Stimulated activated CD4-positive, alpha-beta T cell treated with anti-CD3 and anti-CD28 coated beads, Interleukin-4, amount 100 ng/mL, for 1 hour (primary cell): Measurements from ENCODE around the gene SPATA33.
"Not testable (repeated sequence)": the region's sequence is repeated elsewhere in the genome, so short reads cannot be mapped to it uniquely, and the experiment has no call there.

ENCODE experiments used
- DNase-seq: peaks from one replicate; pipeline ENCODE4 v3.0.0-alpha.2; 2020

The SPATA33 gene

DNA sequence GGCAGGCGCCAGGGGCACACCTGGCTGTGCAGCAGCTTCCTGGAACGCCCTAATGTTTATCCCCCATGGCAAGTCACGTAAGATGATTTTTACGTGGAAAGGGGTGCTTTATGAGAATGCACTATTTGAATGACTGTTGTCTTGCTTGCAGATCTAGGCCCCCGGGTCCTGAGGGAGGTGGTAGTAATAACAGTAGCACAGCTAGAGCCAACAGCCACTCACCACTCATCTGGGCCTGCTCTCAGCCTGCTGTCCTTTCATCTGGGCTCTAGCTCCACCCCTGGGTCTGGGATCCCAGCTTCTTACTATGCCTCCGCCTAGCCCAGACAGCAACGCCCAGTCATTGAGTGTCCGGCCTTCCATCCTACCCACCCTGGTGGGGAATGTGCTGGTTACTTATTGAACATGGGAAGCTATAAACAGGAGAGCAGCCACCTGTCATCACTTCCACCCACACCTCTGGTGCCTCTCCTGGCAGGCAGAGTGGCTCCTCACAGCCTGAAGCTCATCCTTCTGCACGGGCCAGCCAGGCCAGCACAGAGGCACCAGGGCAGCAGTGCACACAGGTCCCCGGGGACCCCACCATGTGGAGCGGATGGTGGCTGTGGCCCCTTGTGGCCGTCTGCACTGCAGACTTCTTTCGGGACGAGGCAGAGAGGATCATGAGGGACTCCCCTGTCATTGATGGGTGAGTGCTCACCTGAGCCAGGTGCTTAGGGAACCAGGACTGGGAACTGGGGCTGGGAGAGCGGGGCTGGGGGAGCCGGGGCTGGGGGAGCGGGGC, 27.6 kb upstream of the SPATA33 start:
- DNase-seq = no peak

DNA sequence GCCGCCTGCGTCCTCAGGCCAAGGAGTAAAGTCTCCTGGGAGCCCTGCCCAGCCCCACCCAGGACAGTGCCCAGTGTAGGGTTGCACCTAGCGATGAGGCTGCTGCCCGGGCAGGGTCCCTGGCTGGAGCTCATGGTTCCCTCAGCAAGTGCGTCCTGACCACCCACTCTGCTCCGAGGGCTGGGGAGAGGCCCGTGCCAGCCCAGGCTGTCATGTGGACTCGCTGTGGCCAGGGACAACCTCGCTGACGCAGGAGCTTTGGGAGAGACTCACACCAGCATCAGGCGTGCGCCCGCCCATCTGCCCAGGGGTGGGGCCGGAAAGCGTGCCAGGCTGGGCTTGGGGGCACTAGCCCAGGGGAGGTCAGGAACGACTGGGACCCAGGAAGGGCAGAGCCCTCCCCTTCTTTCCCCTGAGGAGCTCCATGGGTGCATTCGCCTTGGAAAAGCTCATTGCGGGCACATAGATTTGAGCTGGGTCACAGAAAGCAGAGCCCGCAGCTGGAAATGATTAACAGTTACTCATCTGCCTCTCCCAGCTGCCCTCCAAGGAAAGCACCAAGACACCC, 24.5 kb upstream of the SPATA33 start:
- DNase-seq = no peak

DNA sequence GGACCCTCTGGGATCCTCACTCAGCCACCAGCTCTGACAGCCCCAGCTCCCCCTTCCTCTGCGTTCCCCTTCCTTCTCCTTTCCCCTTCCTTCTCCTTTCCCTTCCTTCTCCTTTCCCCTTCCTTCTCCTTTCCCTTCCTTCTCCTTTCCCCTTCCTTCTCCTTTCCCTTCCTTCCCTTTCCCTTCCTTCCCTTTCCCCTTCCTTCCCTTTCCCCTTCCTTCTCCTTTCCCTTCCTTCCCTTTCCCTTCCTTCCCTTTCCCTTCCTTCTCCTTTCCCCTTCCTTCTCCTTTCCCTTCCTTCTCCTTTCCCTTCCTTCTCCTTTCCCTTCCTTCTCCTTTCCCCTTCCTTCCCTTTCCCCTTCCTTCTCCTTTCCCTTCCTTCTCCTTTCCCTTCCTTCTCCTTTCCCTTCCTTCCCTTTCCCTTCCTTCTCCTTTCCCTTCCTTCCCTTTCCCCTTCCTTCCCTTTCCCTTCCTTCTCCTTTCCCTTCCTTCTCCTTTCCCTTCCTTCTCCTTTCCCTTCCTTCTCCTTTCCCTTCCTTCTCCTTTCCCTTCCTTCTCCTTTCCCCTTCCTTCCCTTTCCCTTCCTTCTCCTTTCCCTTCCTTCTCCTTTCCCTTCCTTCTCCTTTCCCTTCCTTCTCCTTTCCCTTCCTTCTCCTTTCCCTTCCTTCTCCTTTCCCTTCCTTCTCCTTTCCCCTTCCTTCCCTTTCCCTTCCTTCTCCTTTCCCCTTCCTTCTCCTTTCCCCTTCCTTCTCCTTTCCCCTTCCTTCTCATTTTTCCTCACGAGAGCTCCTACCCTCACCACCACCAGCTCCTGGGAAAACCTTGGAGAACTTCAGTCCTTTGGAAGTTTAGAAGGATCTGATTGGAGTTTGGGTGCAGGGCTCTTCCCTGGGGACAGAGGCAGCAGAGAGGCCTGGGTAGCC, 22.9 kb upstream of the SPATA33 start:
- not testable (repeated sequence) for DNase-seq

DNA sequence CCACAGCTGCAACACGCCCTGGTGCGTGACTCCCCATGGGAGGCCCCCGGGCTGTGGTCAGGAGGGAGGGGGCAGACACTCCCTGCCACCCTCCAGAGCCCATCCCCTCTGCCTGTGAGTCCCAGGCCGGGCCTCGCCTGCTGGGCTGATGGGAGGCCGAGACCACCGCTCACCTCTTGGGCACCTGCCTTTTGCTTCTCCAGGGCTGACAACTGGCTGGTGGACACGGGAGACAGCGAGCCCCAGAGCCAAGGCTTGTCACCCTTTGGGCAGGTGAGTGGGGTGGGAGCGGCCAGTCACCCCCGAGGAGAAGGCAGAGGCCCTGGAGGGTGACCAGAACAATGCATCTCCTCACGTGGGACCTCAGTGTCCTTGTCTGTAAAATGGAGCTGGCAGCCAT, 21.0 kb upstream of the SPATA33 start:
- DNase-seq = no peak

DNA sequence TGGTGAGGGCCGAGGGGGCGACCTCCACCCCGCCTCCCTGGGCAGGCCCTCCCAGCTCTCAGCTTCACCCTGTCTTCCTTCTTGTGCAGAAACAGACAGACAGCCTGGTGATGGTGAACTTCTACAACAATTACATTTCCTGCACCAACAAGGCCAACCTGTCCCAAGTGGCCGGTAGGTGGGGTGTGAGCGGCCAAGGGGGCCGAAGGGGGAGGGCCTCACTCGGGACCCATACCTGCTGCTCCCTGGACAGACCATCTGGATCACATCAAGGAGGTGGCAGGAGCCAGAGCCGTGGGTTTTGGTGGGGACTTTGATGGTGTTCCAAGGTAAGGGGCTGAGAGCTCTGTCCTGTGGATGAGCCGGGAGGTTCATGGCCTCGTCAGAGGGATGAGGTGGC, 20.3 kb upstream of the SPATA33 start:
- DNase-seq = no peak

DNA sequence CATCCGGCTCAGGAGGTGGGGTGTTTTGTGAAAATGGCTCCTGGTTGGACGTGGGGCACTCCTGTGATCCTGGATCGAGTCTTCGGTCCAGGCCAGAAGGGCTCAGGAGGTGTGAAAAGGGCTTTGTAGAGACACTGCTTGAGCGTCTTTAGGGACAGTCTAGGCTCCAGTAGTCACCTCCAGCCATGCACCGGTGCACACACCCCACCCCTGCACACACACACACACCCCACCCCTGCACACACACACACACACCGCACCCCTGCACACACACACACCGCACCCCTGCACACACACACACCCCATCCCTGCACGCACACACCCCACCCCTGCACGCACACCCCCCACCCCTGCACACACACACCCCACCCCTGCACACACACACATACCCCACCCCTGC, 19.2 kb upstream of the SPATA33 start:
- no peak for DNase-seq

DNA sequence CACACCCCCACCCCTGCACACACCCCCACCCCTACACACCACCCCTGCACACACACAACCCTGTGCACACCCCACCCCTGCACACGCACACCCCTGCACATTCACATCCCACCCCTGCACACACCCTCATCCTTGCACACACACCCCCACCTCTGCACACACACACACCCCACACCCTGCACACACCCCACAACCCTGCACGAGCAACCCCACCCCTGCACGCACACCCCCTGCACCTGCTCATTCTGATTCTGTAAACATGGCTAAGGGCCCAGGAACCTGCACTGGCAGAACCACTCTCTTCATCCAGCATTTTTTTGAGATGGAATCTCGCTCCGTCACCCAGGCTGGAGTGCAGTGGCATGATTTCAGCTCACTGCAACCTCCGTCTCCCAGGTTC, 18.3 kb upstream of the SPATA33 start:
- no peak for DNase-seq

DNA sequence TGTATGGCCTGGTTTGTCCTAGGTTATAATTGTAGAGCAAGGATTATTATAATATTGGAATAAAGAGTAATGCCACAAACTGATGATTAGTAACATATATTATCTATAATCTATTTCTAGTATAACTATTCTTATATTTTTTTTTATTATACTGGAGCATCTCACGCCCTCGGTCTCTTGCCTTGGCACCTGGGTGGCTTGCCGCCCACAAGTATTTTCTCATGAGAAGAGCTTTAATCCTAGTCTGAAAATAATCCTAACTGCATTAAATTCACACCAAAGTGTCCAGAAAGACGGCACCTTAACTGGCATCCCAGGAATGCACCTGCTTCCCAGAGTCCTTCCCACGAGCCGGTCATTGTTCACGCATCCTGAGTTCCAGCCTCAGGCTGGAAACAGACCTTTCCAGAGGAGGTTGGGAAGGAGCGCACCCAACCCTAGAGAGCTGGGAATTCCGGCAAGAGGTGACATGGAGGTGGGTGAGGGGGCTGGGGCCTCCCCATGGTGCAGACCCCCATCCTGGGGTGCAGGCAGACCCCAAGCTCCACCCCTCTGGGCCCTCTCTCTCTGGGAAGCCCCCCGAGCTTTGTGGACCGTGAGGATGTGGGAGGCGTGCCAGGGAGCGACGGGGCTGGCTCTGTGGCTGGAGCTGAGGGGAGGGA, 16.0 kb upstream of the SPATA33 start:
- DNase-seq = no peak

DNA sequence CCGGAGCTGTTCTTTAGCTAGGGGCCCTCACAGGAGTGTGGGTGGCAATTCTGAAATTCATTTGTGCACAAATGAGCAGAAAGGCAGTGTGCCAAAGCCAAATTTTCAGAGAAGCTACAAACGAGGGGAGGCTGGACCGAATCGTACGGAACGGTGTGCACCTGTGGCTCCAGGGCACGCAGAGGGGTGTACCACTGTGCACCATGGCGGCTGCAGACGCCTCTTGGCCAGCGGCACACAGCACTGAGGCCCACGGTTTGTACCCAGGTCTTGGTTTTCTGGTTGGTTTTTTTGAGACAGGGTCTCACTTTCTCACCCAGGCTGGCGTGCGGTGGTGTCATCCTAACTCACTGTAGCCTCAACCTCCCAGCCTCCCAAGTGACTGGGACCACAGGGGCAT, 15.1 kb upstream of the SPATA33 start:
- DNase-seq = no peak

DNA sequence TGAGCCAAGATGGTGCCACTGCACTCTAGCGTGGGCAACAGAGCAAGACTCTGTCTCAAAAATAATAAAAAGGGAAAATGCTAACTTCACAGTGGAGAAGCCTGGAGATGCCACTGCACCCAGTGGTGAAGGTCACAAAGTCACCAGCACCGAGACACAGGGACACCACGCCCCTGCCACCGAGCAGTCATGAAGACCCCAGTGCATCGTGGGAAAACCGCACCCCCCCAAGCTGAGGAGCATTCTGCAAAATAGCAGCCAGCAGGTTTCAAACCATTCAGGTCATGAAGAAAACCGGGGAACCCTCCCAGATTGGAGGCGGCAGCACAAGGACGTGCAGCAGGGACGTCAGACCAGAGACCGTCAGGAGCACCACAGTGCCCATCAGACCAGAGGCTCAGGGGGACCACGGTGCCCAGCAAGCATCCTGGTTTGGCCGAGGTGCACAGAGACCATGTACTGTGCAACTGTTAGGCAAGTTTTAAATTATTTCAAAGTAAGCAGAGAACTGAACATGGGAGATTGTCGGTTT, 13.8 kb upstream of the SPATA33 start:
- DNase-seq = no peak

DNA sequence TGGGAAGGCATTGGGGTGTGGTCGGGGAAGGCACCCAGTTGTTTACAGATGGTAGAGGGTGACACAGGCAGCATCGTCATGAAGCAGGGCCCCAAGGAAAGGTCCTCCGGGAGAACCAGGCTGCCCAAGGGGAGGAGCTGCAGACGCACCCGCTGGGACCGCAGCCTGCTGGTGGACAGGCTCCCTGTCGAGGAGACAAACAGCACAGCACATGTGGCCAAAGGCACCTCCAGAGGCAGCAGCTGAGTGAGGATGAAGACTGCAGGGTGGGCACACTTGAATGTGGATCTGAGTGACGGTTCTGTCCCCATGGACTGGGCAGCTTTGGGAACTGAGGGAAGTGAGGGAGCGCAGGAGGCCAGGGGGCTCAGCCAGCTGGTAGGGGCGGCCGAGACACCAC, 12.5 kb upstream of the SPATA33 start:
- no peak for DNase-seq

DNA sequence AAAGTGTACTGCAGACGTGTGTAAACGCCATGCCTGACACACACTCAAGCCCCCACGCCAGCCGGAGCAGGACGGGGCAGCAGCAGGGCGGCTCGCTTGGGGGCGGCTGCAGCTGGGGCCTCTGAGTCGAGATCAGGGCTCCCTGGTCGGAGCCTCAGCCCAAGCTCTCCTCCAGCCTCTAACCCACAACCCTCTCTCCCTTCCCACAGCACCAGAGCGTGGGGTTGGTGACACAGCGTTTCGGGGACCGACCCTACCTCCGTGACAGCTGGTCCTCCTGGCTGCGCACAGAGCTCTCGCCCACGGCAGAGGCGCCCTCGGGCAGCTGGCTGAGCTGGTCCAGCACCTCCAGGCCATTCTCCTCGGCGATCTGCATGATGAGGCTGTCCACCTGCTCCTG, 11.4 kb upstream of the SPATA33 start:
- DNase-seq = no peak

DNA sequence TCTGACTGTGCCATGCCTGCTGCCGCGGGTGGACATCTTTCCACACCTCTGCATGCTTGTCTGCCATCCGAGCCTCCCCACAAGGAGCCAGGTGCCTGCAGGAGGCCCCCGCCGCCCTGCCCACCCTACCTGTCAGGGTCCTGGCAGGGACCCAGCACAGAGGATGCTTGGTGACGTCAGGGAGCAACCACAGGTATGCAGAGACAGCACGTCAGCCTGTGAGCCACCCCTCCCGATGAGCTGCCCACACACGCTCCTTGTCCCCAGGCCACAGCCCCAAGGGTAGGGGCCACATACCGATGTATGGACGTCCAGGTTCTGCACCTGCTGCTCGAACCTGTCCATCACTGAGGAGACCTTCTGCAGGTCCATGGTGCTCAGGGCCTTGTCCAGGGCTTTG, 10.7 kb upstream of the SPATA33 start:
- DNase-seq = no peak

DNA sequence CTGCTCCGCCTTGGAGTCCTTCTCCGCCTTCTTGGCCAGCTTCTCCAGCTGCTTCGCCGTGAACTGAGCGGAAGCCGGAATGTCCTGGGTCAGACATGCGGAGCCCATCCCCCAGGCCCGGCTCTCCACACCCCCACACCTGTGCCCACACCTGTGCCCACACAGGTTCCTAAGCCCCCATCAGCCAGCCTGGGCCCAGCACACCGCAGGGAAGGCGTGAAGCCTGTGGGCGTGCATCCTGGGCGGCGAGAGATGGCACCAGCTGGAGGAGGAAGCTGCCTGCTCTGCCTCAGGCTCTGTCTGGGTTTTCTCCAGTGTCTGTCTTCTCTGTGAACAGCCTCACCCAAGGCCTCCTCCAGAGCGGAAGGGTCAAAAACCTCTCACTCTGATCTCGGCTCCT, 6.1 kb upstream of the SPATA33 start:
- DNase-seq = no peak

DNA sequence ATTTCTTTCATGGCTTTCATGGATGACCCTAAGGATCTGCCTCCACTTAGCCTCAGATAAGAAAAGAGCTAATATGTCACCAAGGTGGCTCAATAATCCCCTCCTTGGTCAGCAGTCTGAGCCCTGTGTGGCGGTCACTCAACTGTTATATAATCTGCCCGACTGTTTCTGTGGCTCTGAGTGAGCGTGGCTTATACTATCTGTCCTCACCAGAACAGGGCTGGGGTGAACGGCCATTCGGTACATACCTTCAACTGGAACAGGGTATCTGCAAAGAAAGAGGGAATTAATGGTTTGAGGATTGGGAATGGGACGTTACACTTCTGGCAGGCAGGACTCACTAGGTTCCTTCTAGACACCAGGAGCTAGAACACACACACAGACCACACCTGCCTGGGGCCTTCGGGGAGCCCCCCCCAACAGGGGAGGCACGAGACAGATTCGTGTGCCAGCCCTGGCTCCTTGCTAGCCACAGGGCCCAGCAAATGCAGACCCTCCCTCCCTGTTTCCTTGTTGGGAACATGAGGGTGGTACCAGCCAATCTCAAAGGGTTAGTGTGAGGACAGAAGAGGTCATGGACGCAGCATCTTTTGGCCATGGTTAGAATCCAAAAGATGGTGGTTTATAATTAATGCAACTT, 3.9 kb upstream of the SPATA33 start:
- no peak for DNase-seq

DNA sequence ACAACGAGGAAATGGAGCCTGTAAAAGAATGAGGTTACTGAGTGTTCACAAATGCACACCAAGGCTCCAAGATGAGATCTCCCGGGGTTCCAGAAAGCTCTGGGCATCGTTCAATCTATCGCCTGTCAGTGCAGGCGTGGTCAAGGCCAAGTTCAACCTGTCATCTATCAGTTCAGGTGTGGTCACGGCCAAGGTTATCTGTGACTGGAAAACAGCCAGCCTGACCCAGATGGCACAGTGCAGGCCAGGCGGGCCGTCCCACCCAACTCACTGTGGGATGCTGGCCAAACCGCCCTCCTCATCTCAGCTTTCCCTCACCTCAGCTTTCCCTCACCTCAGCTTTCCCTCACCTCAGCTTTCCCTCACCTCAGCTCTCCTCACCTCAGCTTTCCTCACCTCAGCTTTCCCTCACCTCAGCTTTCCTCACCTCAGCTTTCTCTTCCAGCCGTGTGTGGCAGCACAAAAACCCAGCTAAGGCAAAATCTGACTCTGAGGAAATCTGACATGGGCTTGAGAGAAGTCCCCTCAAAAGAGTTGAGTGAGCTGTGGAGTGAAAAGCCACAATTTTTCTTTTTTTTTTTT, 2.5 kb upstream of the SPATA33 start:
- no peak for DNase-seq

DNA sequence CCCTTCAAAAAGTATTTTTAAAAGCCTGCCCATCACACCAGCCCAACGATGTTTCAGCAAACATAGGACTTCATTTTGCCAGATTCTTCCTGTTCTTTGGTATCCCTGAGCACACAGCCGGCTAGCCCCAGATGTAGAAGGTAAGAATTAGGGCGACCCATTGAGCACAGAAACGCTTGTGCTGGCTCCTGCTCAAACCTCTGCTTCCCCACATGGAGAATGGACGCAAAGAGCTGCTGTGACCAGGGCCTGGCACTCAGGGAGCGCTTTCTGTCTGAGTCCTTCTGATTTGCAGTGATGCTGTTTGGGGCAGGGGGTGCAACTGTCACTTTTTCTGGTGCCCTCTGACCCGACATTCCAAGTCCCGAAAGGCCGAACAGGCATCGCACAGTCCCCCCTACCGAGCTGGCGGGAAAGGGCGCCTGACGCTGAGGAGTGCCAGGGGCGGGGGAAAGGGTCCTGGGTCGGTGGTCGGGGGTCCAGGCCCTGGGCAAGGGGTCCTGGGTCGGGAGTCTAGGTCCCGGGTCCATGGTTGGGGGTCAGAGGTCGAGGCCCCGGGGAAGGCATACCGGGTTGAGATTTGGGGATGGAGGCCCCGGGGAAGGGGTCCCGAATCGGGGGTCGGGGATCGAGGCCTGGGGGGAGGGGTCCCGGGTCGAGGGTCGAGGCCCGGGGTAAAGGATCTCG, 1.1 kb upstream of the SPATA33 start:
- no peak for DNase-seq

DNA sequence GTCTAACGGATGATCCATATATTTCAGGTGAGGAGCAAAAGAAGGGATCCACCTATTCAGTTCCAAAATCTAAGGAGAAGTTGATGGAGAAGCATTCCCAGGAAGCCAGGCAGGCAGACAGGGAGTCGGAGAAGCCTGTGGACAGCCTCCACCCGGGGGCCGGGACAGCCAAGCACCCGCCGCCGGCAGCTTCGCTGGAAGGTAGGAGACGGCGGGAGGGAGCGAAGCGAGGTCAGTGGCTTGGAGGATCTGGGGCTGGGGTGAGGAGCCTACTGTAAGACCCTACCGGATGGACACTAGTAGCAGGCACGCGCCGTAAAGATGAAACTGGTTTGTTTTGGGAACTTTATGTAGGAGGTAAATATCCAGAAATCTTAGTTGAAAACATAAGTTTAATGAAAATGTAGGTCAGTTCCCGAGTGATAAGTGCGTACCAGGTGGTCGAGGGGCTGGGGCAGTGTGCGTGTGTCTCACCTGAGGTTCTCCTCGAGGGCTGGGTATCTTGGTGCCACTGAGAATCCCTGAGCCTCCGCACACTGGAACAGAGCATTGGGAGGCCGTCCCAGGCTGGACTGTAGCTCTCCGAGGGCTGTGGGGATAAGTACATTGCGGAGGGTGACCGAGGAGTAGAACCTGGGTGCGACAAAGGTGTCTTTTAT, 714 bp downstream of the SPATA33 start:
- DNase-seq = no peak

DNA sequence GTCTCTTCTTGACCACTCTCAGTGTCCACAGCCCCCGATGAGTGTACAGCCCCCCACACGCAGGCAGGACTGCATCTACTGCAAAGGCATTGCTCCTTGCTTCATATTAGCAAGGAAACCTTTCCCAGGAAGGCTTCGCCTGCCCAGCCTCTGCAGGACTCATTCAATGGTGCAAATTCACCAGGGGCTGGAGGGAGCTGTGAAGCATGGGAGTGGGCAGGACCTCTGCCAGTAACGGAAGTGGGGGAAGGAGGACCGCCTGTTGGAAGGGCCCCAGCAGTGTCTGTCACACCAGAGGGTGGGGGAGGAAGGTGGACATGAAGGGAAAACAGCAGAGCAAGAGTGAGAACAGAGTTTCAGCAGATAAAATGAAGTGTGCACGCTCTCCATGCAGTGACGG, 2.5 kb downstream of the SPATA33 start:
- DNase-seq = no peak

DNA sequence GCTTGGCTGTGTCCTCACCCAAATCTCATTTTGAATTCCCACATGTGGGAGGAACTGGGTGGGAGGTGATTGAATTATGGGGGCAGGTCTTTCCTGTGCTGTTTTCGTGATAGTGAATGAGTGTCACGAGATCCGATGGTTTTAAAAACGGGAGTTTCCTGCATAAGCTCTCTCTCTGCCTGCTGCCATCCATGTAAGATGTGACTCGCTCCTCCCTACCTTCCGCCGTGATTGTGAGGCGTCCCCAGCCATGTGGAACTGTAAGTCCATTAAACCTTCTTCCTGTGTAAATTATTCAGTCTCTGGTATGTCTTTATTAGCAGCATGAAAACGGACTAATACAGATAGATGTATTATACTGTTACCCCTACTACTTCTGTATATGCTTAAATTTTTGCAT, 3.6 kb downstream of the SPATA33 start:
- DNase-seq = no peak

DNA sequence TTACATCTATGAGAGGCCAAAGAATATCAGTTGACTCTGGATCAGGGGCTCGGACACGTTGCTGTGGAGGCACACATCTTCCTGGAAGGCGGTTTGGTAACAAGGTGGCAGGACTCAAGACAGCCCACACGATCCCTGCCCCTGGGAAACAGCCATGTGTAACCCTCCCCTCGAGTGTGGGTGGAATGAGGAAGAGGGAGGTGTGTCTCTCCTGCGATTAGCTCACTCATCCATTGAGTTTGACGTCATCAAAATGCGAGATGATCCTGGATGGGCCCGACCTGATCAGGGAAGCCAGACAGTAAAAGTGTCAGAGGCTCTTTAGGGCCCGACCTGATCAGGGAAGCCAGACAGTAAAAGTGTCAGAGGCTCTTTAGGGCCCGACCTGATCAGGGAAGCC, 6.6 kb downstream of the SPATA33 start:
- DNase-seq = not testable (repeated sequence)
